ENCODE data around the gene SUN1.

Gene SUN1

DNA sequence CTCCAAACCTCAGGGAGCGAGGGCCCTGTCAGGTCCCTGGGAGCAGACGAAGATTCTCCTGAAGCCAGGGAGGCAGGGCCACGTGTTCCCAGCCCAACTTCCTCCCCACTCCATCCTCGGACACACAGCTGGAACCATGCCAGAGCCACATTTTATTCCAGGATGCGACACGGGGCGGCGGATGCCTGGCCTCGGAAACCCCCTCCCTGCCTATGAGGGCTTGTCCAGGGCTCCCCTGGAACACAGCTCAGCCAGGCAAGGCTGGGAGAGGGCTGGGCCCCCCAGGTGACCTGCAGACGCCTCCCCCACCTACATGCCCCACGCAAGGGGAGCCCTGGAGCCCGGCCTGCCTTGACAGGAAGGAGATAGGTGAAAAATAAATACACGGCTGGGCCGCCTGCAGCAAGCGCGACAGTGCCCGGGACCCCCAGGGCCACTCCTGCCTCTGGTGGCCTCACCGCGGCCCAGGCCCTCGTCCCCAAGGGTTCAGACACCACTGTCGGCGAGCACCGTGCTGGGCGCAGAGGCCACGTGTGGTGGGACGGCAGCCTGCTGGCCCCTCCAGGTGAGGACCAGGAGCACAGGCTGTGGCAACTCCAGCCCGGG, 65.6 kb downstream of the SUN1 start:
- Histone ChIP-seq H3K36me3 (ENCODE audit: insufficient read depth, low read length) (peaks cover 9% of the 10 kb centered on the region; the same call in 1 of the 2 replicates), H3K9me3 (ENCODE audit: control insufficient read depth, insufficient read depth, low read length) (no peaks in the 10 kb centered on the region), H3K4me1 (ENCODE audit: insufficient read depth, low read length) (peaks cover 5% of the 10 kb centered on the region; the same call in 1 of the 2 replicates), H3K9ac (ENCODE audit: low read depth, low read length) (no peak overlapping the region)

DNA sequence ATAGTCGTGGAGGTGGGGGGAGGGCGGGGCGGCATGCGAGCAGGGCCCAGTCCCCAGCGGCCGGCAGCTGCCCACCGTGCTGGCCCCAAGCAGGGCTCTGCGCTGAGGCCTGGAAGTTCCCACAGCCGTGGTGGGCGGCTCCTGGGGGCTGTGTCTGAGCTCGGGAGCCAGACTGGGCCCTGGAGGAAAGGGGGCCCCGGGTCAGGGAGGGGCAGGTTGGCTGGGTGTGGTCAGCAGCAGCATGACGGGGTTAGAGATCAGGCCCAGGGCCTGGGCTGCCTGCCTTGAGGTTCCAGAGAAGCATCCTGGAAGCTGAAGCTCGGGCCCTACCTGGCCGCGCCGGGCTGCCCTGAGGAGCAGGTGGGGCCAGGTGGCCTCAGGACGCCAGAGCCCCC, 66.2 kb downstream of the SUN1 start:
- Histone ChIP-seq H3K36me3 (ENCODE audit: insufficient read depth, low read length) (peaks cover 9% of the 10 kb centered on the region; the same call in 1 of the 2 replicates), H3K9me3 (ENCODE audit: control insufficient read depth, insufficient read depth, low read length) (no peaks in the 10 kb centered on the region)

DNA sequence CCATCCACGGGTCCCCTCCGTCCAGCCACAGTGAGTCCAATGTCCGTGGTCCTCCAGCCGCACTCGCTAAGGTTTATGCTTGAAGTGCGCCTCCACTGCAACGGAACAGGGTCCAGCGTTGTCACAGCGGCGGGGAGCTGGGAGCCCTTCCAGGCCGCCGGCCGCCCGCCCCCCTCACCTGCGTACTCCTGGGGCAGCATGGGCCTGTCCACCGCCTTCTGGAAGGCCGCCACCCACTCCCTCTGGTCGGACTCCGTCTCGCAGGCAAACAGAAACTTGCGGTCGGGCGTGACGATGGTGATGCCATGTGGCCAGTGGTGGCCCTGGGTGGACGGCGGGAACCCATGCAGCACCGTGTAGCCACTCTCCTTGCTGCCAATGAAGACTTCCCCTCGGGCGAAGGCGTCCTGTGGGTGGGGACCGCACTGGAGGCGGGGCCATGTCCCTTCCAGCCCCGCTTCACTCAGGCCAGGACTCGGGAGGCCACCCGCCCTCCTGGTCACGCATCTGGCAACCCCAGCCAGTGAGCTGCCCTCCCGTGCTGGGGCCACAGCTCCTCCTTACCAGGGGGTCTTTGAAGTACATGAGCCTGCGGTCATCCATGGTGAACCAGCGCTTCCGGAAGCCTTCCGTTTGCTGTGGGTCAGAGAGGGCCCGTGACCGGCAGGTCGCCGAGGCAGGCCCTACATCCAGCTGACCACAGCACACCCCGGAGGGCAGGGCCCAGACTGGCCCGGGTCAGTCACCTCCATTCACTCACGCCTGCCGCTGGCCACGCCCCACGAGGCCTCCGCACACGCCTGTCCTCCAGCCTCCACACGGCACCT, 66.8 kb downstream of the SUN1 start:
- H3K36me3 ChIP-seq (ENCODE audit: insufficient read depth, low read length), result peaks cover 9% of the 10 kb centered on the region; the same call in 1 of the 2 replicates
- H3K4me1 ChIP-seq (ENCODE audit: insufficient read depth, low read length), result peaks cover 5% of the 10 kb centered on the region; the same call in 1 of the 2 replicates
- H3K9ac ChIP-seq (ENCODE audit: low read depth, low read length), result no peak overlapping the region
- H3K9me3 ChIP-seq (ENCODE audit: control insufficient read depth, insufficient read depth, low read length), result no peaks in the 10 kb centered on the region

More for the DNA sequence above, 66.2 kb downstream of the SUN1 start:
- Histone ChIP-seq H3K4me1 (ENCODE audit: insufficient read depth, low read length) (peaks cover 5% of the 10 kb centered on the region; the same call in 1 of the 2 replicates), H3K9ac (ENCODE audit: low read depth, low read length) (no peak overlapping the region)

DNA sequence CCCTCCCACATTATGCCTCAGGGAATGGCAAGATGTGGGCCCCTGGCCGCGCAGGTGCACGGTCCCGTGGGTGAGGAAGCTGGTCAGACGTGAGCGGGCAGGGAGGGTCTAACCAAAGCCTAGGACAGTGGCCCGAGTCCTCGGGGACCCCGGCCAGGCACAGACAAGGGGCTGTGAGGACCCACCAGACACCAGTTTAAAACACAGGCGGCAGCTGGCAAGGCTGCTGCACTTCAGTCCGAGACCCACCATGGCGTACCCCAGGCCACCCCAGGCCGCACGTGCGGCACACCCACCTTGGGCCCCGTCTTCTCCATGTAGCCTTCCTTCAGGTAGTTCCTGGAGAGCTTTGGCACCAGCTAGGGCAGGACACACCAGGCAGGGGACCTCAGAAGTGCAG, 67.5 kb downstream of the SUN1 start:
- peaks cover 9% of the 10 kb centered on the region; the same call in 1 of the 2 replicates for H3K36me3 ChIP-seq (ENCODE audit: insufficient read depth, low read length)
- no peak overlapping the region for H3K9ac ChIP-seq (ENCODE audit: low read depth, low read length)
- peaks cover 5% of the 10 kb centered on the region; the same call in 1 of the 2 replicates for H3K4me1 ChIP-seq (ENCODE audit: insufficient read depth, low read length)
- no peaks in the 10 kb centered on the region for H3K9me3 ChIP-seq (ENCODE audit: control insufficient read depth, insufficient read depth, low read length)

DNA sequence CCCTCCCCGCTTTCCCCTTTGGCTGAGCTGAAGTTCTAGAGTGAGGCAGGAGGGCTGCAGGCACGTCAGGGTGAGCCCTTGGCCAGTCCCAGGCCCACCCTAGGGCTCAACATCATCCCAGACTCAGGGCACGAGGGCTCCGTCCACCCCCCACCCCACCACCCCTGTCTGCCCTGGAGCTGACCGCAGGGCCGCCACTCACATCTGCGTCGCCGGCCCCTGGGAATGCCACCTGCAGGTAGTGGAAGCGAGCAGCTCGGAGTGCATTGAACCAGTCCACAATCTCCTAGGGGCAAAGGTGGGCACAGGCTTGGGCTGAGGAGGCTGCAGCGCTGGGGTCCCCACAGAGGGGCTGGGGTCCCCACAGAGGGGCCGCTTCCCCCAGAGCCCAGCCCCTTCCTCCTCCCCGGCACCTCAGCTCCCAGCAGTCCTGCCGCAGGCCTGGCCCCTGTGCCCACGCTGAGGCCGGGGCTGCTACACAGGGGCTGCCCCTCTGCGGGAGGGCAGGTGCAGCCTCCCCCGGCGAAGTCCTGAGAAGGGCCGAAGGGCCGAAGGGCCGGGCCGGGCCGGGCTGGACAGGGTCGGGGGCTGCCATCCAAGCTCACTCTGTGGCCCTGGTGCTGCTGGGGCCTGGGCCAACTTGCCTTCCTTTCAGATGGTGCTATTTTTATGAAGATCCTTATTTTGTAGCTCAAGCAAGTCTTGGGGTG, 68.2 kb downstream of the SUN1 start:
- Histone ChIP-seq H3K4me1 (ENCODE audit: insufficient read depth, low read length) (peaks cover 5% of the 10 kb centered on the region; the same call in 1 of the 2 replicates), H3K9me3 (ENCODE audit: control insufficient read depth, insufficient read depth, low read length) (no peaks in the 10 kb centered on the region), H3K36me3 (ENCODE audit: insufficient read depth, low read length) (peaks cover 9% of the 10 kb centered on the region; the same call in 1 of the 2 replicates), H3K9ac (ENCODE audit: low read depth, low read length) (no peak overlapping the region)

DNA sequence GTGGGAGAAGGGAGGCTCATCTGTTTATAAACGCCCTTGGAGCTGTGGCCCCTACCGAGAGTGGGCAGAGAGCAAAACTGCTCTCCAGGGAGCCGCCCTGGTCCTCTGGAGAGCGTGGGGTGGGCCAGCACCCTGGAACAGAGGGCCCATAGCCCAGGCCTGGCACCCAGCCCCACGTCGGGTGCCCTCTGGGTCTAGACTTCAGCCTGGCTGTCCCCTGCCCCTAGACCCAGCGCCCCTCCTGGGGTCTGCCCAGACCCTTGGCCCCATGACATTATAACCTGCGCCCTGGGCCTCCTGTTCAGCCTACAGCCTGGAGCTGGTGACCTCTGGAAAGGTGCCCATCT, 68.7 kb downstream of the SUN1 start:
- Histone ChIP-seq H3K9ac (ENCODE audit: low read depth, low read length) (no peak overlapping the region), H3K36me3 (ENCODE audit: insufficient read depth, low read length) (peaks cover 5% of the 10 kb centered on the region; the same call in 1 of the 2 replicates)

DNA sequence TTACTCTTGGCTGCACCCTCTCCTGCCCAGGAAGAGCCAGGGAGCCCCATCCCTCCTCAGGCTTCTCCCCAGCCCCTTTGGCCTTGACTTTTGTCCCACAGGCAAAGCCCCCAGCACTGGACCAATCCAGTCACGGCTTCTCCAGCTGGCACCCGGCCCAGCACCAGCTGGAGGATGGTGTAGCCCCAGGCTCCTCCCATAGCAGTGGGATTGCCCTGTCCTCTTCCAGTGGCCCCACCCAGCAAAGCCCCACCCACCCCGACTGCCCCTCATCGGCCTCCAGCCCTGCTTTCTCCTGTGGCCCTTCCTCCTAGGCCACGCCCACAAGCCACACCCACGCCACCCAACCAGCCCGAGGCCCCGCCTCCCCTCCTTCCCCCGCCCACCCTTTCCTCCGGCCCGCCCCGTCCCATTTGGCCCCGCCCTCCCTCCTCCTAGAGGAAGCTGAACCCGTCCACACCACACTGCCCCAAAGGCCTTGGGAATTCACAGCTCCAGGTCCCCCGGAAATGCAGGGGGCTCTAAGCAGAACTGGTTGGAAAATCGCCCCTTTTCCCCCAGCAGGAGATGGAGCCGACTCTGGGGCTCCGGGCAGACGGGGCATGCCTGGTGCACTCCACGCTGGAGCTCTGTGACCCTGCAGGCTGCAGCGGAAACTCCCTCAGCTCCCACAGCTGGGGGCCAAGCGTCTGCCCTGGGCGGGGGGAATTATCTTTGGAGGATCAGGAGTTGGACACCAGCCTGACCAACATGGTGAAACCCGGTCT, 69.3 kb downstream of the SUN1 start:
- peaks cover 5% of the 10 kb centered on the region; the same call in 1 of the 2 replicates for H3K4me1 ChIP-seq (ENCODE audit: insufficient read depth, low read length)
- H3K9ac ChIP-seq (ENCODE audit: low read depth, low read length), result peak overlapping the region; percentile 51; the same call in 1 of the 2 replicates

More for the DNA sequence above, 68.7 kb downstream of the SUN1 start:
- peaks cover 5% of the 10 kb centered on the region; the same call in 1 of the 2 replicates for H3K4me1 ChIP-seq (ENCODE audit: insufficient read depth, low read length)
- H3K9me3 ChIP-seq (ENCODE audit: control insufficient read depth, insufficient read depth, low read length), result no peaks in the 10 kb centered on the region

DNA sequence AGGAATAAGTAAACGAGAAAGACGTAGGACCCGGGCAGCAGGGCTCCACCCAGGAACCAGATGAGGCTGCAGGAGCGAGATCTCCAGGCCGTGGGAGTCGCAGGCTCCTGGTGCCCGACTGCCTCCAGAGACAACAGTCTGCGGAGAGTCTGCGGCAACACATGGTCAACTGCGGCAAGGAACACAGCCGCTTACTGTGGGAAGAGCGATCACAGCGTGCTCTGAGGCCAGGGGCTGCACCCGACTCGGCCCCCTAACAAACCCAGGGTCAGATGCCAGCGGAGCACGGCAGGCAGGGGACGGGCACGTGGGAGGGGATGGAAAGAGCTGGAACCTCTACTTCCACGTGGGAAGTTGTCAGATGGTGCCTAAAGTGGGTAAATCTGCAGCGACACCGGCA, 70.7 kb downstream of the SUN1 start:
- Histone ChIP-seq H3K4me1 (ENCODE audit: insufficient read depth, low read length) (peaks cover 5% of the 10 kb centered on the region; the same call in 1 of the 2 replicates), H3K9me3 (ENCODE audit: control insufficient read depth, insufficient read depth, low read length) (no peaks in the 10 kb centered on the region), H3K9ac (ENCODE audit: low read depth, low read length) (no peak overlapping the region), H3K36me3 (ENCODE audit: insufficient read depth, low read length) (no peaks in the 10 kb centered on the region)

More for the DNA sequence above, 69.3 kb downstream of the SUN1 start:
- no peaks in the 10 kb centered on the region for H3K9me3 ChIP-seq (ENCODE audit: control insufficient read depth, insufficient read depth, low read length)
- no peaks in the 10 kb centered on the region for H3K36me3 ChIP-seq (ENCODE audit: insufficient read depth, low read length)

DNA sequence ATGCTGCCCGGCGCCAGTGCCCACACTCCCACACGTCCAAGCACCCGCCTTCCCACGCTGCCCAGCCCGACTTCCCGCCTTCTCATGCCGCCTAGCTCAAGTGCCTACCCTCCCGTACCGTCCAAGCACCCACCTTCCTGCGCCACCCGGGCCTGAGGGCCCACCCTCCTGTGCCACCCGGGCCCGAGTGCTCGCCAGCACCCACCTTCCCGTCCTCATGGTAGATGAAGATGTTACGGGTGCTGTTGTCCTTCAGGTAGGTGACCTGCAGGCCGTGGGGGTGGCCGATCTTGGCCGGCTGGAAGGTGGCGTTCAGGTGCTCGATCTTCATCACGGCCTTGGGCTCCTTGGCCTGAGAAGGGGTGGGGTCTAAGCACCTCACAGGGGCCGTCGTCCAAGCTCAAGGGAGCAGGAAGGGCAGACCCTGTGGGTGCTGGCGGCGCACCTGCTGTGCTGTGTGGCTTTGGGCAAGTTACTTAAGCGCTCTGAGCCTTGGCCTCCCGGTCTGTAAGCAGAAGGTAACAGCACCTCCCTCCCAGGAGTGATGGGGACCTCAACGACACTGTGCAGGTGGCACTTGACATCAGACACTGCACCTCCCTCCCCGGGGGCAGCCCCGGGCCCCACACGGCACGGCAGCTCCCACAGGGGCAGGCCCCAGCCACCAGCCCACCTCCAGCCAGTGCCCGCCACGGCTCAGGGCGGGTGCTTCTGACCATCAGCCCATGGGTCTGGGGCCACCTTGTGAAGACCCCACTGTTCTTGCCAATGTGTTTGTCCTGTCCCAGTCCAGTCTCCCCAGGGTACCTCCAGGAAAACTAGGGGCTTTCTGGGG, 71.9 kb downstream of the SUN1 start:
- no peak overlapping the region for H3K9ac ChIP-seq (ENCODE audit: low read depth, low read length)
- H3K4me1 ChIP-seq (ENCODE audit: insufficient read depth, low read length), result peaks cover 5% of the 10 kb centered on the region; the same call in 1 of the 2 replicates
- no peaks in the 10 kb centered on the region for H3K36me3 ChIP-seq (ENCODE audit: insufficient read depth, low read length)
- no peaks in the 10 kb centered on the region for H3K9me3 ChIP-seq (ENCODE audit: control insufficient read depth, insufficient read depth, low read length)

DNA sequence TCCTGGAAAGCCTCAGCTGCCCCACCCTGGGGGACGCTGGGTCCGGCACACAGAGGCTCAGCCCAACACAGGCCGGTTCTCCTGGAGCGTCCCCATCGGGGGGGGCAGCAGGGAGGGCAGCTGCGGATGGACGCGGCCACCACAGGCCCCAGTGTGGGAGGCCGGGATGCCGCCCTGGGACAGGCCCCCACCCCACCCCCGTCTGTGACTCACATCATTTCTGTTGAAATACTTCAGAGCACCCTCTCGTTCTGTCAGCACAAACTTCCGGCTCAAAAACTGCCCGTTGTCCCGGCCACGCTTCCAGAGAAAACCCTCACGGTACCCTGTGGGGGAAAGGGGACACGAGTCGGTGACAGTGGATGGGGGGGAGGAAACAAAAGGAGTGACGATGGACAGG, 72.6 kb downstream of the SUN1 start:
- H3K4me1 ChIP-seq (ENCODE audit: insufficient read depth, low read length), result peaks cover 5% of the 10 kb centered on the region; the same call in 1 of the 2 replicates
- no peak overlapping the region for H3K9ac ChIP-seq (ENCODE audit: low read depth, low read length)
- no peaks in the 10 kb centered on the region for H3K9me3 ChIP-seq (ENCODE audit: control insufficient read depth, insufficient read depth, low read length)
- H3K36me3 ChIP-seq (ENCODE audit: insufficient read depth, low read length), result no peaks in the 10 kb centered on the region

DNA sequence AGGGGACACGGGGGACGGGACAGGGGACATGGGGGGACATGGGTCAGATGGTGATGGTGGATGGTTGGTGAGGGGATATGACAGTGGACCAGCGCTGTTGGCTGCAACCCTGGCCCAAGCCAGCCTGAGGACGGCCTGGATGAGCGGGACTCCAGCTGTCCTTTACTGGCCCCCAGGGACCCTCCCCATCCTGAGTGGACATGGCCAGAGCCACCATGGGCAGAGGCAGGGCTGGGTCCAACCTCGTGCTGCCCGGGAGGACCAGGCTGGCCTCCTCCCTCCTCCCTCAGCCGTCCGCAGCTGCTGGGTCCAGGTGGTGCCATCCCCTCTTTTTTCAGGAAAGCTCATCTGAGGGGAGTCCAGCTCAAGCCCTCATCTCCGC, 74.5 kb downstream of the SUN1 start:
- Histone ChIP-seq H3K4me1 (ENCODE audit: insufficient read depth, low read length) (no peaks in the 10 kb centered on the region; the same call in 1 of the 2 replicates), H3K9me3 (ENCODE audit: control insufficient read depth, insufficient read depth, low read length) (no peaks in the 10 kb centered on the region), H3K36me3 (ENCODE audit: insufficient read depth, low read length) (no peaks in the 10 kb centered on the region), H3K9ac (ENCODE audit: low read depth, low read length) (no peak overlapping the region)

DNA sequence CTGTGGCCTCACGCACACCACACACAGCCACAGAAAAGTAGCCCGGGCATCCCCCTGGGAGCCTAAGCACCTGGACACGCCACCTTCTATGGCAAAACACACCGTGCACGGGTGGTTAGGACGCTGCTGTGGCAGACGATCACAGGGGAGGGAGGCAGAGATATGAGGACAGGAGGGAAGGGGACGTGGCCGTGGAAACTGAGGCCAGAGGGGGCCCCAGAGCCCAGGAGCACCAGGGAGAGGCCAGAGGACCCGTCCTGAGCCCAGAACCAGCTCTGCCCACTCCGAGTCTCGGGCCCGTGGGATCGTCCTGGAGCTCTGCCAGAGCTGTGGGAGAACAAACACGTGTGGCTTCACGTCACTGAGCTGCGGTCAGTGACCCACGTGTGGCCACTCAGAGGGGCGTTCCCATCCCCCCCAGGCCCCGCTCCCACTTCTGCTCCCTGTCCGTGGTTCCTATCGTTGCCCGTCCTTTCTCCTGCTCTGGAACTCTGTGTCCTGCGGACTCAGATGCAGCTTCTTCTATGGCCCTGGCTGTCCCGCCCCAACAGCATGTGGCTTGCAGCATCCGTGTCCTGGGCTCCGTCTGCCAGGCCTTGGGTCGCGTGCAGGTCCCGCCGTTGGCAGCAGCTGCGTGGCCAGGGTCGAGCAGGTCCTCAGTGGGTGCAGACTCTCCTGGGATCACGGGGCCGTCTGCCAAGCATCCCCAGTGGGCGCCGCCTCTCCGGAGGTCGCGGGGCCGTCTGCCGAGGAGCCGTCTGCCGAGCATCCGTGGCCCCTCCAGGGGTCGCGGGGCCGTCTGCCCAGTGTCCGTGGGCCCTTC, 75.1 kb downstream of the SUN1 start:
- H3K36me3 ChIP-seq (ENCODE audit: insufficient read depth, low read length), result no peaks in the 10 kb centered on the region
- H3K9me3 ChIP-seq (ENCODE audit: control insufficient read depth, insufficient read depth, low read length), result no peaks in the 10 kb centered on the region
- H3K4me1 ChIP-seq (ENCODE audit: insufficient read depth, low read length), result no peaks in the 10 kb centered on the region; the same call in 1 of the 2 replicates
- H3K9ac ChIP-seq (ENCODE audit: low read depth, low read length), result no peak overlapping the region

Measured in ES-I3 (cell line).